SU-DHL-6 (cell line): Measurements from ENCODE around the gene RUNX1.

ENCODE experiments used
- CTCF ChIP-seq: fragments of 200-600 bp; sonication (generic); IDR thresholded peaks from one replicate; pipeline ENCODE4 v1.5.1; 2017; ENCODE audit warnings: antibody characterized with exemption, mild to moderate bottlenecking, low read length, moderate library complexity; ENCODE audit not compliant: insufficient read depth, poor library complexity, severe bottlenecking
- EZH2phosphoT487 ChIP-seq: fragments of 200-600 bp; sonication (generic), shearing (Covaris generic); conservative IDR thresholded peaks from 2 replicates; pipeline ENCODE4 v1.6.1; 2018; ENCODE audit warnings: mild to moderate bottlenecking, antibody characterized with exemption, low read length, moderate library complexity, mixed read lengths

- TF ChIP-seq EZH2phosphoT487 (no peak), CTCF (no peak)
These were observed 257.2 kb downstream of the RUNX1 start for GRCh38 chr21:34791776-34792503.
